HG02852 (cell line): ENCODE measurements around the gene TRAF1.

Experiments
- ATAC-seq: cut with Tn5 transposase; IDR thresholded peaks from one replicate; pipeline ENCODE4 v1.9.1; 2021; ENCODE audit warnings: mild to moderate bottlenecking, moderate library complexity; ENCODE audit not compliant: unreplicated experiment

Gene TRAF1

GRCh38 chr9:120872791-120873502, 53.6 kb downstream of the TRAF1 start:
- ATAC-seq: no peak

- no peak for ATAC-seq
Measured at GRCh38 chr9:120870206-120870605, 56.4 kb downstream of the TRAF1 start.

DNA sequence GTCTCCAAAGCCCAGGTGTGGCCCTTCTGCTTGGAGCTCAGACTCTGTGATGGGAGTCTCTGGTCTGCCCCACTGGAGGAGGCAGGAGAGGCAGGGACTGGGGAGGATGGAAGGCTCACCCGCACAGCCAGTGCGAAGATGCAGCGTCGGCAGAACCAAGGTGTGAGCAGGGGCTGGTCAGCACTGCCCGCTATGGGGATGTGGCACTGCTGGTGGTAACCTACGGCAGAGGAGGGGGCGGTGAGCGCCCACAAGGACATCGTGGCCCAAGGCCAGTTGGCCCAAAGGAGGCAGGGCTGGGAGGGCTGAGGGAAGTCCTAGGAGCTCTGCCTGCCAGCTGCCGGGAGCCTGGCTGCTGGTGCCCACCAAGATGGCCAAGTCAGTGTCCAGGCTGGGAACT, 56.9 kb downstream of the TRAF1 start:
- no peak for ATAC-seq

DNA sequence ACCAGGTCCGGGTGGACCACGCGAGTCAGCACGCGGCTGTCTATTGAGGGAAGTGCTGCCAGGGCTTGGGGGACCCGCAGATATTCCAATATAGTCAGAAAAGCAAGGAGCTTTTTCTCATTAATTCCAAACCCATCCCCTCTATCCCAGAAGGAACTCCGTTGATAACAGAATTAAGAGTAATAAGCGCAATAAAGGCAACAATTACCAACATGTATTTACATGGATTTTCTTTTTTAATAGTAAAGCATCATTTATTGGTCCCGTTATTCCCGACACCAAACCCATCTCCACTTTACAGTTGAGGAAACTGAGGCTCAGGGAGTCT, 57.3 kb downstream of the TRAF1 start:
- no peak for ATAC-seq

DNA sequence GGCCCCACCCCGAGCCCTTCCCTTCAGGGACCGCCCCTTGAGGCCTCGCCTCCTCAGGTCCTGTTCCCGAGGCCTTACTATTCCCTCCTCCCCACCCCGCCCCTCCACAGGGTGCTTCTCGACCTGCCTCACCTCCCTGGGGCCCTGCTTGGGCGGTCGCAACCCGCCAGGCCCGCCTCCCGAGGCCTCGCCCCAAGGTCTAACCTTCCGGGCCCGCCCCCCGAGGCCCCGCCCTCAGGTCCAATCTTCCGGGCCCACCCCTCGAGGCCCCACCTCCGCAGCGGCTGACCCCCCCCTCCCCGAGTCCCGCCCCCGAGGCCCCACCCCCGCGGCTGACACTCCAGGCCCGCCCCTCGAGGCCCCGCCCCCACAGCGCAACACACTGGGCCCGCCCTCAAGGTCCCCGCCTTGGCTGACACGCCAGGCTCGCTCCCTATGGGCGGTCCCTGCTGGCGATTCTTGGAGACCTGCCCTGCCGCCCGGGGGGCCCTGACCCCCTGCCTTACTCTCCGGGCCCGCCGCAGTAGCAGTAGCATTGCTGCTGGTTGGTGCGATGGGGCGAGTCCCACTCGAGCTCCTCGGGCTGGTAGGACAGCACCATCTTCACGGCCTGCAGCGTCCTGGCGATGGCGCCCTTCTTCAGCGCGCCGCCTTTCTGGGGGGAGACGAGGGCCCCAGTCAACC, 57.8 kb downstream of the TRAF1 start:
- ATAC-seq: peak; percentile 89

DNA sequence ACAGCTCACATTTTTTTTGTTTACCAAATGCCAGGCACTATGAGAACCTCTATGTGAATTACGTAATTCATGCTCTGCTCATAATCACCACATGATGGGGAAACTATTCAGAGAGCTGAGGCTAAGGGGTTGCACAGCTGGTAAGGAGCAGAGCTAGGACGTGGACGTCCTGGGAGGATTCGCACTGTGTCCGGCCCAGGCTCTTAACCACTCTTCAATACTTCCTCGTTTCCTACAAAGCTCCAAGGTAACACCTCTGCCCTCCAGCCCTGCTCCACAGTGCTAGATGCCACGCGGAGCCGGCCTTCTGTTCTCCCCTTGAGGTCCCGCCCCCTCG, 58.3 kb downstream of the TRAF1 start:
- no peak for ATAC-seq

DNA sequence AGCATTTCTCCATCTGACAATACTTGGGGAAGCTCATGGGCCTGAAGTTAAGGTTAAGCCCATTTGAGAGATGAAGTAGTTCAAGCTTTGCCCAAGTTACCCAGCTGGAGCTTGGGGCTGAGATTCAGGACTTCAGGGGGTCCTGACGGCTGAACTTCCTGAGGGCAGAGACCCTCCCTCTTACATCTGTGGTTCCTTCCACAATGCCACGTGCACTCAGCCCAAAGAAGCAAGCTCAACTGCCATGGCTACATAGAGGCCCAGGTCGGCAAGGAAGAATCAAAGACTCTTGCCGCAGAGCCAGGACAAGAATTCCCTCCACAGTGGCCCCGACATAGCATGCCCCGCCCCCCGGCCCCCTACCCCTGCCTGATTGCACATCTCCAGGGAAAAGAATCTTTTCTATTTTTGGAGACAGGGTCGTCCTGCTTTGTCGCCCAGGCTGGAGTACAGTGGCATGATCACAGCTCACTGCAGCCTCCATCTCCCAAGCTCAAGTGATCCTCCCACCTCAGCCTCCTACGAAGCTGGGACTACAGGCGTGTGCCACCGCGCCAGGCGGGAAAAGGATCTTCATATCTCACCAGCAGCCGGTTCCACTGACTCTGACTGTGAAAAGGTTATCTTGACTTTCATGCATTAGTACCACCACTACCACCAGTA, 58.8 kb downstream of the TRAF1 start:
- ATAC-seq: no peak

GRCh38 chr9:120866651-120867050, 59.9 kb downstream of the TRAF1 start:
- no peak for ATAC-seq

GRCh38 chr9:120865809-120866208, 60.8 kb downstream of the TRAF1 start:
- ATAC-seq: no peak

DNA sequence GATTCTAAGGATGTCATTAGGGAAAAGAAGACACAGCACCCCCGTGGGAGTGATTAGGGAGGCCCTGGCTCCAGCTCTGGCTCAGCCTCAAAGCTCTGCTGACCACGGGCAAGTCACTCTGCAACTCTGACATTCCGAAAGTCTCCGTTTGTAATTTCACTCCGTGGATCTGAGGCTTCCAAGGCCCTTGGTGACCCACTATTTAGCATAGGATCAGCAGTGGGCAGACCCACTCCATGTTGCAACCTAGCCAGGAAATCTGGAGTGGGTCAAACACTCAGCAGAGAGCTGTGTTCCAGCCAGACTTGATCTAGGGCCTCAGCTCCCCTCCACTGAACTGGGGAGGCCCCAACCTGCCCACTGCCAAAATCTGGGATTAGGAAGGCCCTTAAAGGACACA, 61.4 kb downstream of the TRAF1 start:
- no peak for ATAC-seq

- ATAC-seq: no peak
Measured at GRCh38 chr9:120864719-120865118, 61.9 kb downstream of the TRAF1 start.

- no peak for ATAC-seq
Measured at GRCh38 chr9:120863833-120864232, 62.8 kb downstream of the TRAF1 start.

GRCh38 chr9:120862452-120862851, 64.1 kb downstream of the TRAF1 start:
- ATAC-seq: no peak

- no peak for ATAC-seq
Measured at GRCh38 chr9:120861935-120862334, 64.7 kb downstream of the TRAF1 start.

GRCh38 chr9:120860083-120860482, 66.5 kb downstream of the TRAF1 start:
- no peak for ATAC-seq

DNA sequence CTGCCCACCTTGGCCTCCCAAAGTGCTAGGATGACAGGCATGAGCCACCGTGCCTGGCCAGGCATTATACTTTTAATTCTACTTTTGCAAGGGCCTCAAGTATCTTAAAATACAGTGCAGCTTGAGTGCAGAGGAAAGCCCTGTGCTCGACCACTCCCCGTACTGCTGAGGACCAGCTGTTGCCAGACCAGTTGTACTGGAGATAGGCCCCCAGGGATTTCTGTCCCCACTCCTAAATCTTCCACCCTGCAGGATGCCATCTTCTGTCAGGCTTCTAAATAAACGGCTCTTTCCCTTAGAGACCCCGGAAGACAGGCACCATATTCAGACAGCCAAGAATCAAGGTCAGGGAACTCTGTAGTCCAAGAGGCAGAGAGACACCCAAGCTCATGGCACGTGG, 67.2 kb downstream of the TRAF1 start:
- no peak for ATAC-seq

DNA sequence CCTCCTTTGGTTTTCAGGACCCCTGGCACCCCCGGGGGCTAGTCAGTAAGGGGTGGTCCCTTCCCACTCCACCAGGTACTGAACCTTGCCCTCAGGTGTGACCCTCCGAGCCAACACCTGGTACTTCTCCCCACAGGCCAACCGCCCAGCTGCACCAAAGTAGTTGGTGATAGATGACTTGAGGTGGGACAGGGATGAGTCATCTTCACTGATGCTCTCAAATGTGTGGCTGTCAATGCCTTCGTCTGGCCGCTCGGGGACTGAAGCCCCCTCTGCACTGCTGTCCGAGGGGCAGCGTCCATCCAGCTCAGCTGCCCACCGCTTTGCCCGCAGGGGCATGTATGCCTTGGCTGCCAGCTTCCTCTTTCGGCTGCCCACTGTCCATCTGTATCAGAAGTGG, 68.7 kb downstream of the TRAF1 start:
- no peak for ATAC-seq

DNA sequence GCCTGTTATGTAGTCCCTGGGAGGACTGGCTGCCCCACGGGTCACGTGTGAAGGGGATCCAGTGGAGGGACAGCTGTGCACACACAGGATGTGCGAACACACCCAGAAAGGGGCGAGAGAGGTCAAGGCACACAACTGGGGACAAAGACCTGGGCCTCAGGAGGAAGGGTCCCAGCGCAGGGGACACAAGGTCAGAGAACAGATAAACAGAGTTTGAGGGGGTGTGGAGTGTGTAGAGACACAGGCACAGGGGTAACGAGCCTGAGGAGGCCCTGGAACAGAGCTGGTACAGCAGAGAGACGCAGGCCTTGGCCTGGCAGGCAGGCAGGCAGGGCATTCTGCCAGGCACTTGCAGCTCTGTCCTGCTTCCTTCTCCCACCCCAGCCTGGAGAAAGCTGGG, 69.1 kb downstream of the TRAF1 start:
- no peak for ATAC-seq

DNA sequence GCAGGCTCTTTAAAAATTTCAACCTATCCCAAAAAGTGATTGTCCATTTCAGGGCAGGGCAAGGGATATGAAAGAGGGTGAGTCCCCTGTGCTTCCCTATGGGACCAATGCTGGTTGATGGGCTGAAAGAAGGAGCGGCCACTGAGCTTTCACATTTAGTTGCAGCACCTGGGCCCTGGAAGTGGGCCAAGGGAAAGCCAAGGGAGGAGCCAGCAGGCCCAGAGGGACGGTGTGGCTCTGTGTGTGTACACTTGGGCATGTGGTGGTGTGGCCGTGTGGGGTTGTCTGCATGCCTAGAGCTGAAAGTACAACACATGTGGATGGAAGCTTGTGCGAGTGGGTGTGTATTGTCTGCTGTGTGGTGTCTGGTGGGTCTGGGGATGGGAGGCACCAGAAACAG, 69.9 kb downstream of the TRAF1 start:
- no peak for ATAC-seq

DNA sequence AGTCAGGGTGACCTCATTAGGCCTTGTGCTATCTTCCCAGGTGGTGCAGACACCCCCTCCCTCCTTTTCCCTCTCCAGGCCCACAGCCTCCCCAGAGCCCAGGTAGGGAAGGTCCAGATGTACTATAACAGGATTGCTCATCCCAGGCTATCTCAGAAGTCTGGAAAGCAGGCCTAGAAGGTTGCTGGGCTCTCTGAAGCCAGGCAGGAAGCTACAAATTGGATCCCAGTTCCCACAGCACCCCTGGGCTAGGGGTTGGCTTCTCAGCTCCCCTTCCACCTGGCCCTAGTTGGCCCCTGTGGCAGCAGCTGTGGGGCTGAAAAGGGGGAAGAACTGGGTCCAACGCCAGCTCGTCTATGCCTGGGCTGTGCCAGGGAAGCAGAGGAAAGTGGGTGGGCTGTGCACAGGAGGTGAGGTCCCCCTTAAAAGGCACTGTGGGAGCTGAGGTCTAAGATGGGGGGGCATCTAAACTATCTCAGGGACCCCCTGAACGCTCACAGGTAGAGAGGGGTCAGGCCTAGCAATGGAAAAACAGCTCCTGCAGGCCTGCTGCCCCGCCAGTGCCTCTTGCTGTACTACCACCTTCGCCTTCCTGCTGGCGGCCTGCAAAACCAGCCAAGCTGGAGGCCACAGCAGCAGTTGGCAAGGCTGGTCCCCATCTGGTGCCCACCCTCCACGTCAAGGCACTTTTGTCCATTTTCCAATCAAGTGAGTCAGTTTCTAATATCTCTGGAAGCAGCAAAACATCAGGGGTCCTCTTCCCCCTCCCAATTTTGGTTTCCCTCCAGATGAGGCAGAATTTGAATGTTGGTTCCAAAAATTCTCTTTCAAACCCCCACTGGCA, 70.5 kb downstream of the TRAF1 start:
- no peak for ATAC-seq

GRCh38 chr9:120854596-120855327, 71.8 kb downstream of the TRAF1 start:
- ATAC-seq: no peak
